ENCODE results near the gene YEATS4. TPM values are rescaled to one million over a fixed set of nuclear protein-coding genes. Genes with fewer than 3 reads are reported as not detected.
"Not testable (repeated sequence)": the region's sequence is repeated elsewhere in the genome, so short reads cannot be mapped to it uniquely, and the experiment has no call there.

Gene YEATS4
- polyA plus RNA-seq (2011; rRNA removed) = 8.1 and 13.0 TPM in 2 replicates
- 3.6 and 4.5 TPM in 2 replicates for polyA minus RNA-seq (2011; rRNA and poly(A)+ RNA removed)

DNA sequence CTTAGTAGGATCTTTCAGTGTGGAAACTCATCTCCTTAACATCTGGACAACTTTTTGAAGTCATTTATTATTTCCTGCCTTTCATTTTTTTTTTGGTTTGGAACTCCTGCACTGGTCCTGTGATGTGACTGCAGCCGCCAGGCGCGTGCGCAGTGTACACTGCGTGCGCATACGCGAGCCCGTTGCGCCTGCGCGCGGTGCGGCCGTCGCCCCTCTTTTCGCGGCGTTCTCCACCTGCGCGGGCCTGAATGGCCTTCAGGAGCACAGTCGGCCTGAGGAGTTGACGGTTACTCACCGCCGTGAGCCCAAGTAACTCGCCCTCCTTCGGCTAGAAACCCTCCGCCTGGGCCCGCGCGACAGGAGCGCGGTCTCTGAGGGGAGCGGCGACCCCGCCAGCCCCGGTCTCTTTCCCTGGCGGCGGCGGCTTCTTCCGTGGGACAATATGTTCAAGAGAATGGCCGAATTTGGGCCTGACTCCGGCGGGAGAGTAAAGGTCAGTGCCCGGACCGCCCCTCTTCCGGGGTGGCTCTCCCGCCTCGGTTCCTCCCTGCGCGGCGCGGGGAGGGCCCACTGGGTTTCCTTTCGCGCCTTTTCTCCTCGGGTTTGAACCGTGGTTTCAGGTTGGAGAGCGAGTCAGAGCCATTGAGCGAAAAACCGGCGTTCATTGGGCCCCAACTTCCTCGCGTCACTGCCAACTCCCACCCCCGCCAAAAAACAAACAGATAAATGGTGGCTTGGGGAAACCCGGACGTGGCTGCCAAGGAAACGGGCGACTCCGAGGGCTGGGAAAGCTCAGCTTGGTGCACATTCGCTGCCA is at the start of gene YEATS4:
TSS of gene YEATS4 (plus strand) at position 213 of the 817 bp plus-strand sequence. CDS start at position 443, 230 bp downstream.
- Histone ChIP-seq H3K4me3 (ENCODE audit: low read depth, low read length) (peak within 1 kb of the TSS; percentile 85), H3K9me3 (ENCODE audit: control insufficient read depth, insufficient read depth, low read length) (peaks cover 3% of the 10 kb centered on the region; the same call in 1 of the 2 replicates), H3K27me3 (ENCODE audit: control insufficient read depth, insufficient read depth, low read length) (no peaks in the 10 kb centered on the region), H3K27ac (ENCODE audit: low read depth, low read length) (peak within 1 kb of the TSS; percentile 95)
- TF ChIP-seq, protein P1, sequence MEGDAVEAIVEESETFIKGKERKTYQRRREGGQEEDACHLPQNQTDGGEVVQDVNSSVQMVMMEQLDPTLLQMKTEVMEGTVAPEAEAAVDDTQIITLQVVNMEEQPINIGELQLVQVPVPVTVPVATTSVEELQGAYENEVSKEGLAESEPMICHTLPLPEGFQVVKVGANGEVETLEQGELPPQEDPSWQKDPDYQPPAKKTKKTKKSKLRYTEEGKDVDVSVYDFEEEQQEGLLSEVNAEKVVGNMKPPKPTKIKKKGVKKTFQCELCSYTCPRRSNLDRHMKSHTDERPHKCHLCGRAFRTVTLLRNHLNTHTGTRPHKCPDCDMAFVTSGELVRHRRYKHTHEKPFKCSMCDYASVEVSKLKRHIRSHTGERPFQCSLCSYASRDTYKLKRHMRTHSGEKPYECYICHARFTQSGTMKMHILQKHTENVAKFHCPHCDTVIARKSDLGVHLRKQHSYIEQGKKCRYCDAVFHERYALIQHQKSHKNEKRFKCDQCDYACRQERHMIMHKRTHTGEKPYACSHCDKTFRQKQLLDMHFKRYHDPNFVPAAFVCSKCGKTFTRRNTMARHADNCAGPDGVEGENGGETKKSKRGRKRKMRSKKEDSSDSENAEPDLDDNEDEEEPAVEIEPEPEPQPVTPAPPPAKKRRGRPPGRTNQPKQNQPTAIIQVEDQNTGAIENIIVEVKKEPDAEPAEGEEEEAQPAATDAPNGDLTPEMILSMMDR (IDR thresholded peaks at IDR 0.05; ENCODE audit: low read depth, low read length) = no peak
- ChIA-PET CTCF (no interaction called here), POLR2A (no interaction called here)
- DNase-seq (ENCODE audit: low read depth, low spot score) = peak; percentile 67

DNA sequence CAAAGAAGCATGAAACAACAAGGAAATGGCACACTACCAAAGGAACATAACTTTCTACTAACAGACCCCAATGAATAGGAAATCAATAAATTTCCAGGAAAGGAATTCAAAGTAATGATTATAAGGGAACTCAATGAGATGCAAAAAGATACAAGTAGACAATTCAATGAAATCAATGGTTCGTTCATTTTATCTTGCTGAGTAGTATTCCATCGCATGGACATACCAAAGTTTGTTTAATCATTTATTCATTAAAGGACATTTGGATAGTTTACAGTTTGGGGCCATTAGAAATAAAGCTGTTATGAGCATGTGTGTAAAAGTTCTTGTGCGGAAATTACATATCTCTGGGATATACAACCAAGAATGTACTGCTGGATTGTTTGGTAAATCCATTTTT is 46.3 kb upstream of the YEATS4 start:
- ChIA-PET POLR2A (no interaction called here), CTCF (no interaction called here)
- no peak for DNase-seq (ENCODE audit: low read depth, low spot score)
- Histone ChIP-seq H3K9me3 (ENCODE audit: control insufficient read depth, insufficient read depth, low read length) (no peaks in the 10 kb centered on the region), H3K27ac (ENCODE audit: low read depth, low read length) (no peak overlapping the region), H3K27me3 (ENCODE audit: control insufficient read depth, insufficient read depth, low read length) (no peaks in the 10 kb centered on the region), H3K4me3 (ENCODE audit: low read depth, low read length) (no peak overlapping the region)
- TF ChIP-seq, protein P1 (IDR thresholded peaks at IDR 0.05; ENCODE audit: low read depth, low read length) = no peak

DNA sequence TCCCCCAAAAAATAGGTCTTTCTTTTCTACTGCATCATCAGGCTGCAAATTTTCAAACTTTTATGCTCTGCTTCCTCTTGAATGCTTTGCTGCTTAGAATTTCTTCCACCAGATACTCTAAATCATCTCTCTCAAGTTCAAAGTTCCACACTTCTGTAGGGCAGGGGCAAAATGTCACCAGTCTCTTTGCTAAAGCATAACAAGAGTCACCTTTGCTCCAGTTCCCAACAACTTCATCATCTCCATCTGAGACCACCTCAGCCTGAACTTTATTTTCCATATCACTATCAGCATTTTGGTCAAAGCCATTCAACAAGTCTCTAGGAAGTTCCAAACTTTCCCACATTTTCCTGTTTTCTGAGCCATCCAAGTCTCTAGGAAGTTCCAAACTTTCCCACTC is 42.8 kb upstream of the YEATS4 start:
- H3K9me3 ChIP-seq (ENCODE audit: control insufficient read depth, insufficient read depth, low read length); H3K4me3 ChIP-seq (ENCODE audit: low read depth, low read length); H3K27ac ChIP-seq (ENCODE audit: low read depth, low read length); H3K27me3 ChIP-seq (ENCODE audit: control insufficient read depth, insufficient read depth, low read length); DNase-seq (ENCODE audit: low read depth, low spot score); CTCF ChIA-PET; POLR2A ChIA-PET: not testable (repeated sequence)

DNA sequence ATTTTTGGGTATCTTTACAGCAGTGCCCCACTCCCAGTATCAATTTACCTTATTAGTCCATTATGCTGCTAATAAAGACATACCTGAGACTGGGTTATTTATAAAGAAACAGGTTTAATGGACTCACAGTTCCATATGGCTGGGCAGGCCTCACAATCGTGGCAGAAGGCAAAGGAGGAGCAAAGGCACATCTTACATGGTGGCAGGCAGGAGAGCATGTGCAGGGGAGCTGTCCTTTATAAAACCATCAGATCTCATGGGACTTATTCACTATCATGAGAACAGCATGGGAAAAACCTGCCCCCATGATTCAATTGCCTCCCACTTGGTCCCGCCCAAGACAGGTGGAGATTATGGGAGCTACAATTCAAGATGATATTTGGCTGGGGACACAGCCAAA is 42.3 kb upstream of the YEATS4 start:
- CTCF ChIA-PET = not testable (repeated sequence)

DNA sequence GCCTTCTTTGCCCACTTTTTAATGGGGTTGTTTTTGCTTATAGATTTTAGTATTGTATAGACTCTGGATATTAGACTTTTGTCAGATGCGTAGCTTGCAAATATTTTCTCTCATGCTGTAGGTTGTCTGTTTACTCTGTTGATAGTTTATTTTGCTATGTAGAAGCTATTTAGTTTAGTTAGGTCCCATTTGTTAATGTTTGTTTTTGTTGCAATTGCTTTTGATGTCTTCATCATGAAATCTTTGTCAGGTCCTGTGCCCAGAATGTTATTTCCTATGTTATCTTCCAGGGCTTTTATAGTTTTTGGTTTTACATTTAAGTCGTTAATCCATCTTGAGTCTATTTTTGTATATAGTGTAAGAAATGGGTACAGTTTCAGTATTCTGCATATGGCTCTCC is 41.3 kb upstream of the YEATS4 start:
- Histone ChIP-seq H3K27me3 (ENCODE audit: control insufficient read depth, insufficient read depth, low read length) (peaks cover 2% of the 10 kb centered on the region), H3K9me3 (ENCODE audit: control insufficient read depth, insufficient read depth, low read length) (no peaks in the 10 kb centered on the region), H3K27ac (ENCODE audit: low read depth, low read length) (no peak overlapping the region), H3K4me3 (ENCODE audit: low read depth, low read length) (no peak overlapping the region)
- DNase-seq (ENCODE audit: low read depth, low spot score) = no peak
- ChIA-PET POLR2A (no interaction called here), CTCF (no interaction called here)
- TF ChIP-seq, protein P1 (IDR thresholded peaks at IDR 0.05; ENCODE audit: low read depth, low read length) = no peak

More for the DNA sequence above, 42.3 kb upstream of the YEATS4 start:
- POLR2A ChIA-PET; DNase-seq (ENCODE audit: low read depth, low spot score); H3K9me3 ChIP-seq (ENCODE audit: control insufficient read depth, insufficient read depth, low read length); H3K27me3 ChIP-seq (ENCODE audit: control insufficient read depth, insufficient read depth, low read length); H3K4me3 ChIP-seq (ENCODE audit: low read depth, low read length); H3K27ac ChIP-seq (ENCODE audit: low read depth, low read length): not testable (repeated sequence)

DNA sequence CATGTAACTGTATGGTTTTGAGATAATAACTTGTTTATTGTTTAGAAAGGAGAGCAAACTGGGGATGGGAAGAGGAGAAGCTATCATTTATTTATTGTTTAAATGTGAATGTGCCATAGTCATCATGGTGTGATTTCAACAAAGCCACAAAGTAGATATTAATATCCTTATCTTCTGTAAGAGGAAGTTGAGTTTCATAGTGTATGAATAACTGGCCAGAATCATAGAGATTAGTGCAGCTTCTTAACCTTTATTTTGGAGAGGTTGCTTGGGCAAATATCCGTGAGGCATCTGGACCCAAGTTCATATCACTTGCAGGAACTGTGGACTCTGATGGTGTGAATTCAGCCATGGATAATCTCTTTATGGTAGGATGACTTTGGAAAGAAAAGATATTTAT is 38.2 kb upstream of the YEATS4 start:
- POLR2A ChIA-PET = no interaction called here
- H3K9me3 ChIP-seq (ENCODE audit: control insufficient read depth, insufficient read depth, low read length) = no peaks in the 10 kb centered on the region

More for the DNA sequence above, 38.2 kb upstream of the YEATS4 start:
- H3K4me3 ChIP-seq (ENCODE audit: low read depth, low read length) = no peak overlapping the region
- CTCF ChIA-PET = no interaction called here
- TF ChIP-seq, protein P1 (IDR thresholded peaks at IDR 0.05; ENCODE audit: low read depth, low read length) = no peak
- H3K27ac ChIP-seq (ENCODE audit: low read depth, low read length) = no peak overlapping the region
- H3K27me3 ChIP-seq (ENCODE audit: control insufficient read depth, insufficient read depth, low read length) = peaks cover 7% of the 10 kb centered on the region
- DNase-seq (ENCODE audit: low read depth, low spot score) = no peak
